ENCODE data around the gene SYNCRIP. TPM values are rescaled to one million over a fixed set of nuclear protein-coding genes. Genes with fewer than 3 reads are reported as not detected.
A peak's percentile ranks its signal among the peaks of the same experiment; 100 is the strongest.
"Not testable (repeated sequence)": the region's sequence is repeated elsewhere in the genome, so short reads cannot be mapped to it uniquely, and the experiment has no call there.

SYNCRIP gene
- total RNA-seq, 1 experiment from 2014 or later = 199 TPM

DNA sequence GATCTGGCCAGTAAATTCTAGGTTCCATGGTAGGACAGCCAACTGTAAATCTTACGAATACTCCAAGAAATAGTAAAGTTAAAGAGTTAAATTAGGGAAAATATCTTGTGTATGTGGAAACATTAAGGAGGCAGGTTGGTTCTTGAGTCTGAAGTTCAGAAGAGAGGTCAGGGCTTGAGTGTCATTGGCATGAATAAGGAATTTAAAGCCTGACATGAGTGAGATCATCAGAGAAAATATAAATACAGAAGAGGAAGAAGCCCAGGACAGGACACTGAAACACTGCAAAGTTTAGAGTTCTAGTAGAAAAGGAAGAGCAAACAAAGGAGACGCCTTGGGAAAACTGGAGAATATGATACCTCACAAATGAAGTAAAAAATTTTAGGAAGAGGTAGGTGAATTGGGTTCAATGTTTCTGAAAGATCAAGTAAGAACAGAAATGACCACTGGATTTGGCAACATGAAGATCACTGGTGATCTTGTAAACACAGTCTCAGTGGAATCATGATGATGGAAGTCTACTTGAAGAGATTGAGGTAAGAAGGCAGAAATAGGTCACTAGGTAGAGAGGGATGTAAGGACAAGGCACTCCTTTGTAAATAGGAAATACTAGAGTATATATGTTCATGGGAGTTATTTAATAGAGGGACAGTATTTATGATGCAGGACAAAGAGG, 41.6 kb upstream of the SYNCRIP start:
- TF ChIP-seq, protein P1, sequence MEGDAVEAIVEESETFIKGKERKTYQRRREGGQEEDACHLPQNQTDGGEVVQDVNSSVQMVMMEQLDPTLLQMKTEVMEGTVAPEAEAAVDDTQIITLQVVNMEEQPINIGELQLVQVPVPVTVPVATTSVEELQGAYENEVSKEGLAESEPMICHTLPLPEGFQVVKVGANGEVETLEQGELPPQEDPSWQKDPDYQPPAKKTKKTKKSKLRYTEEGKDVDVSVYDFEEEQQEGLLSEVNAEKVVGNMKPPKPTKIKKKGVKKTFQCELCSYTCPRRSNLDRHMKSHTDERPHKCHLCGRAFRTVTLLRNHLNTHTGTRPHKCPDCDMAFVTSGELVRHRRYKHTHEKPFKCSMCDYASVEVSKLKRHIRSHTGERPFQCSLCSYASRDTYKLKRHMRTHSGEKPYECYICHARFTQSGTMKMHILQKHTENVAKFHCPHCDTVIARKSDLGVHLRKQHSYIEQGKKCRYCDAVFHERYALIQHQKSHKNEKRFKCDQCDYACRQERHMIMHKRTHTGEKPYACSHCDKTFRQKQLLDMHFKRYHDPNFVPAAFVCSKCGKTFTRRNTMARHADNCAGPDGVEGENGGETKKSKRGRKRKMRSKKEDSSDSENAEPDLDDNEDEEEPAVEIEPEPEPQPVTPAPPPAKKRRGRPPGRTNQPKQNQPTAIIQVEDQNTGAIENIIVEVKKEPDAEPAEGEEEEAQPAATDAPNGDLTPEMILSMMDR (conservative IDR thresholded peaks at IDR 0.05) = no peak
- H3K9ac ChIP-seq (ENCODE audit: extremely low read depth, insufficient read length, low read length) = no peak overlapping the region
- H3T11ph ChIP-seq (ENCODE audit: low read length) = no peak overlapping the region
- H3K4ac ChIP-seq (ENCODE audit: low read depth, low read length) = no peak overlapping the region
- H3K79me2 ChIP-seq (ENCODE audit: insufficient read depth, low read length) = no peaks in the 10 kb centered on the region; the same call in 1 of the 2 replicates
- H3K27me3 Mint-ChIP-seq (ENCODE audit: low read depth) = no peaks in the 10 kb centered on the region
- no peak overlapping the region for H3K23ac ChIP-seq (ENCODE audit: insufficient read length, low read depth, low read length)
- H2AFZ ChIP-seq (ENCODE audit: low read length) = no peak overlapping the region
- H3K79me1 ChIP-seq (ENCODE audit: insufficient read depth, low read depth, low read length, poor library complexity, severe bottlenecking) = no peaks in the 10 kb centered on the region
- H3K18ac ChIP-seq (ENCODE audit: insufficient read length, low read depth, low read length) = no peak overlapping the region
- H2BK15ac ChIP-seq (ENCODE audit: low read depth, low read length) = no peak overlapping the region
- WGBS (ENCODE audit: extremely low coverage, insufficient read length, low lambda C conversion rate) = no CpG with 5 or more reads among the region's 2 CpGs
- H2BK12ac ChIP-seq (ENCODE audit: insufficient read length, low read depth, low read length) = no peak overlapping the region
- no peak overlapping the region for H4K91ac ChIP-seq (ENCODE audit: insufficient read length, low read depth, low read length)
- H2BK120ac ChIP-seq (ENCODE audit: low read depth, low read length, poor library complexity, severe bottlenecking) = no peak overlapping the region
- H4K5ac ChIP-seq (ENCODE audit: insufficient read length, low read depth, low read length) = no peak overlapping the region
- no peak overlapping the region for H2BK5ac ChIP-seq (ENCODE audit: insufficient read length, low read length)
- H3K4me1 ChIP-seq (ENCODE audit: insufficient read depth, low read length) = no peaks in the 10 kb centered on the region
- H3K27ac Mint-ChIP-seq = no peak overlapping the region
- H4K8ac ChIP-seq (replicated peaks; ENCODE audit: insufficient read length, low read depth, low read length) = no peak overlapping the region
- no peak overlapping the region for H3K4me3 Mint-ChIP-seq
- no peak overlapping the region for H3K56ac ChIP-seq (ENCODE audit: insufficient read length, low read depth, low read length)
- H3K9me3 Mint-ChIP-seq = peaks cover 2 to 5% of the 10 kb centered on the region in 2 experiments; a peak in 1 of 5 replicates
- no peak overlapping the region for H2AK5ac ChIP-seq (ENCODE audit: insufficient read length, low read length)
- no peaks in the 10 kb centered on the region for H3K23me2 ChIP-seq (ENCODE audit: insufficient read length, low read depth, low read length, poor library complexity, severe bottlenecking)
- no peak overlapping the region for H3K14ac ChIP-seq (ENCODE audit: insufficient read depth, low read length)
- no peak overlapping the region for H2BK20ac ChIP-seq (ENCODE audit: low read depth, low read length, poor library complexity, severe bottlenecking)
- peaks cover 4 to 7% (median 6%) of the 10 kb centered on the region in 3 experiments; a peak in 6 of 7 replicates for H3K36me3 Mint-ChIP-seq (ENCODE audit: insufficient read depth in 1 of 3, low read depth in 3 of 3)
- no peaks in the 10 kb centered on the region for H3K27me3 ChIP-seq (ENCODE audit: insufficient read depth, low read length)
- no peaks in the 10 kb centered on the region for H4K20me1 ChIP-seq (ENCODE audit: control insufficient read depth, insufficient read depth, insufficient read length)
- peaks cover 9 to 11% of the 10 kb centered on the region in 2 experiments for H3K4me1 Mint-ChIP-seq
- no peak for DNase-seq
- H3K9me3 ChIP-seq (ENCODE audit: control insufficient read depth, low read depth, low read length) = no peaks in the 10 kb centered on the region
- no peak overlapping the region for H3K4me2 ChIP-seq (ENCODE audit: insufficient read depth, insufficient read length, low read length)
- H3K27ac ChIP-seq (ENCODE audit: insufficient read length, low read depth, low read length) = no peak overlapping the region

DNA sequence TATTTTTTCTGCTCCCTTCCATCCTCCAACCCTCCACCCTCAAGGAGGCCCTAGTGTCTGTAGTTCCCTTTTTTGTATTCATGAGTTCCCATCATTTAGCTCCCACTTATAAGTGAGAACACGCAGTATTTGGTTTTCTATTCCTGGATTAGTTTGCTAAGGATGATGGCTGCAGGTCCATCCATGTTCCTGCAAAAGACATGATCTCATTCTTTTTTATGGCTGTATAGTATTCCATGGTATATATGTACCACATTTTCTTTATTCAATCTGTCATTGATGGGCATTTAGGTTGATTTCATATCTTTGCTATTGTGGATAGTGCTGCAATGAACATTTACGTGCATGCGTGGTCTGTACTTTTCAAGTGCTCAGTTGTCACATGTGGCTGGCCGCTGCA, 39.2 kb upstream of the SYNCRIP start:
- H3K14ac ChIP-seq (ENCODE audit: insufficient read depth, low read length); H2BK12ac ChIP-seq (ENCODE audit: insufficient read length, low read depth, low read length); H3K23ac ChIP-seq (ENCODE audit: insufficient read length, low read depth, low read length); H2AK5ac ChIP-seq (ENCODE audit: insufficient read length, low read length); H3K79me1 ChIP-seq (ENCODE audit: insufficient read depth, low read depth, low read length, poor library complexity, severe bottlenecking); H2BK120ac ChIP-seq (ENCODE audit: low read depth, low read length, poor library complexity, severe bottlenecking); H2BK15ac ChIP-seq (ENCODE audit: low read depth, low read length); H2AFZ ChIP-seq (ENCODE audit: low read length); H3T11ph ChIP-seq (ENCODE audit: low read length); H3K23me2 ChIP-seq (ENCODE audit: insufficient read length, low read depth, low read length, poor library complexity, severe bottlenecking); H3K27me3 ChIP-seq (ENCODE audit: insufficient read depth, low read length); H4K5ac ChIP-seq (ENCODE audit: insufficient read length, low read depth, low read length); H2BK20ac ChIP-seq (ENCODE audit: low read depth, low read length, poor library complexity, severe bottlenecking); H3K4me2 ChIP-seq (ENCODE audit: insufficient read depth, insufficient read length, low read length); H3K27me3 Mint-ChIP-seq (ENCODE audit: low read depth); H3K4me3 Mint-ChIP-seq; H3K27ac ChIP-seq (ENCODE audit: insufficient read length, low read depth, low read length); DNase-seq; H3K18ac ChIP-seq (ENCODE audit: insufficient read length, low read depth, low read length); H2BK5ac ChIP-seq (ENCODE audit: insufficient read length, low read length); H3K4ac ChIP-seq (ENCODE audit: low read depth, low read length); H4K8ac ChIP-seq (replicated peaks; ENCODE audit: insufficient read length, low read depth, low read length); H3K56ac ChIP-seq (ENCODE audit: insufficient read length, low read depth, low read length); H4K20me1 ChIP-seq (ENCODE audit: control insufficient read depth, insufficient read depth, insufficient read length); H4K91ac ChIP-seq (ENCODE audit: insufficient read length, low read depth, low read length); H3K9me3 ChIP-seq (ENCODE audit: control insufficient read depth, low read depth, low read length); H3K9ac ChIP-seq (ENCODE audit: extremely low read depth, insufficient read length, low read length); H3K4me1 ChIP-seq (ENCODE audit: insufficient read depth, low read length): not testable (repeated sequence)
- WGBS (ENCODE audit: extremely low coverage, insufficient read length, low lambda C conversion rate) = no CpG with 5 or more reads among the region's 4 CpGs
- Mint-ChIP-seq H3K27ac (peak overlapping the region in 1 of 3 experiments; percentile 82; a peak in 1 of 7 replicates), H3K9me3 (peaks cover 11 to 12% of the 10 kb centered on the region in 2 experiments; a peak in 4 of 5 replicates), H3K4me1 (peaks cover 9 to 11% of the 10 kb centered on the region in 2 experiments), H3K36me3 (ENCODE audit: insufficient read depth in 1 of 3, low read depth in 3 of 3) (peaks cover 21 to 25% (median 23%) of the 10 kb centered on the region in 3 experiments)
- H3K79me2 ChIP-seq (ENCODE audit: insufficient read depth, low read length) = peaks cover 15% of the 10 kb centered on the region; the same call in 1 of the 2 replicates

Data from H9 (cell line).